Stimulated activated CD4-positive, alpha-beta T cell treated with anti-CD3 and anti-CD28 coated beads, Interleukin-1b, Interleukin-23, amount 100 ng/mL, for 1 hour (primary cell): ENCODE results near the gene FOXI2.

Source experiments
- DNase-seq, 2 donors: peaks; one replicate each; pipeline ENCODE4 v3.0.0-alpha.2; 2020; ENCODE audit warnings: low read depth in 2 of 2

Gene FOXI2

DNA sequence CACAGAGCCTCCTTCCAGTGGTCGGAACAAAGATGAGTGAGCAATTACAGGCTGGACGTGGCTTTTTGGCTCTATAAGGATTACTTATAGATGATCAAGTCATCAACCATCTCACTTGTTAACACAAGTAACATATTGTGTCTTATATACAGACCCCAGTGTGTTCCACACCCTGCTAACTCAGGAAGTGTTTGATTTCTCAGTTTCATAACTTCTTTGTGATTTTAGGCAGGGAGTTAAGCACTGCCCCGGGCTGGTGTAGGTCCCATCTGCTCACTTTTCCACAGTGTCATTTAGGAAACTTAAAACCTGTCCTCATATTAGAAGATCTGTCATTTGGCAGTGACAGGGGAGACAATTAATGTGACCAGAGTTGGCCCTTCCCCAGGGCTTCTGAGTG, 6.2 kb downstream of the FOXI2 start:
- no peak for DNase-seq

DNA sequence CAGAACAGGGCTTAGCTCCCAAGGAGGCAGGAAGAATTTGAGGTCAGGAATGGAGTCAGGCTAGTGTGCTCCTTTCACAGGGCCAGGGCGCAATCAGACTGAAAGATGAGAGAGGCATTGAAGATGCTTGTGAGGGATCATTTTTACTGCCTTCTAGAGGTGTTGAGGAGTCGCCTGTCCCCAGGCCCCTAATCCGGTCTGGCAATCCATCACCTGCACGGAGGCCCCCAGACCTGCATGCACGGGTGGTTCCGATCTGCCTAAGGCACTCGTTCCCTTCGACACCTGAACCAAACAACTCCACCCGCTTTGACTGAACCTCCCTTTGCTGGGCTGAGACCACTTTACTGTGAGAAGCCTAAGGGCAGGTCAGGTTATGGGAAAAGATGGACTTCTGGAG, 8.0 kb downstream of the FOXI2 start:
- DNase-seq, result no peak

- no peak for DNase-seq
These were observed 8.9 kb downstream of the FOXI2 start for GRCh38 chr10:127745861-127746260.

GRCh38 chr10:127755753-127756152, 18.8 kb downstream of the FOXI2 start:
- DNase-seq, result no peak

DNA sequence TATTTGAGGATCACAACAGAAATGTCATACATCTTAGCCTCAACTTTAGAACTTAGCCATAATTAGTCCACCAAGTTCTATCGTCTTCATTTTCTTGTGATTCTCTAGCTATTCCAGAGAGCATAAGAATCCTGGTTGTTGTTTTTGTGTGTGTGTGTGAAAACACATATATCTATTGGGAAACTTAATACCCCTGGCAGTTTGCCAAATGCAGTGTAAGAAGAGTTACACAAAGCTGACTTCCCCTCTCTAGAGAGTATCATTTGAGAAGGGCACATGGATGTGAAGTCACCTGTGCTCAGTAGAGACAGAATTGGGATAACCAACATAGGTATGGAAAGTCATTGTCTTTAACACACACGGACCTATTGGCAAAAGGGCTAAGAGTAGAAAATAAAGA, 19.3 kb downstream of the FOXI2 start:
- DNase-seq, result no peak

GRCh38 chr10:127757033-127757432, 20.0 kb downstream of the FOXI2 start:
- no peak for DNase-seq

GRCh38 chr10:127759276-127759675, 22.3 kb downstream of the FOXI2 start:
- DNase-seq, result no peak

DNA sequence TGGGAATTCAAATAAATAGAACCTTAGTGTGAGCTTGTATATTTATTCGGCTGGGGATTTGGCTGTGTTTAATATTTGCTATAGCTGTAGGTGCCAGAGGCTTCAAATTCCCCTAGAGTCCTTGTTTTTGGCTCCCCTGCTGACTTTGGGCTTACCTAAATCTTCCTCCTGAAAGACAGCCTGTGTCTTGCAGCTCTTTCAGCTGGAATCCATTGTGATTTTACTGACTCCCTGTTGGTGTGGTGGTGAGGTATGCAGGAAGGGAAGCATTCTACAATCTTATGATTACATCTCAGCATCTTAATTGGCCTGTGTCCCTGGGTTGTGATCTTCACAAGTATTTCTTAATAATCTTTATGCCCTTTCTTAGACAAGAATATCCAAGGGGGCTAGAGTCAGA, 25.9 kb downstream of the FOXI2 start:
- no peak for DNase-seq

DNA sequence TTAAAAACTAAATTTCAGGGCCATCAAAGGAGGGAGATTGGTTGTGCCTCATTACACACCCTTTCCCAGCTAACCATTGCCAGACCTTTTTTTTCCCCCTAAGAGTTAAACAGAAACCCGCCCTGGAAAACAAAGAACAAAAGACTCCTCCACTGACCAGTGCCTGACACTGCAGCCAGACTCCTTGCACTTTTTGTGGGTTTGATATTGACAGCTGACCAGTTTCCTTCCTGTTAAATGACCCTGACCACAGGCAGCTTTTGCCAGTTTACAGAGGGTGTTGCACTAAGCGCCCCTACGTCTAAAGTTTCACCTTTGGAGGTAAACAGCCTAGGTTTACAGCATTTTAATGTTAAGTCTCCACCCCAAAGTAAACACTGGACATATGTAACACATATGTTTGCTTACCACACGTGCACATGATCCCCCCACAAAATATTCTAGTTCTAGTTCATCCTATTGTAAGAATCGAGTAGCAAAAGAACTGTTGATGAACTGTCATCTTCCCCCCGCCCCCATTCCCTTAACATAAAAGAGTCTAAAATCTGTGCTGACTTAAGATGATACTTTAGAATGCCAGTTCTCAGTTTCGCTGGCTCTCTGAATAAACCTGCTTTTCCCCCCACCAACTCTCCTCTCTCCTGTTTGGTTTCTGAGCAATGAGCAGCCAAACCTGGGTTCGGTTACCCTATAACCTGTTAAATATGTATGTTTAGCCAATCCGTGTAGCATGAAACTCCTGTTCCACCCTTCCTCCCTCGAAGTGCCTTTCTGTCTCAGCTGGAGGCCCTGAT, 38.0 kb downstream of the FOXI2 start:
- no peak for DNase-seq

DNA sequence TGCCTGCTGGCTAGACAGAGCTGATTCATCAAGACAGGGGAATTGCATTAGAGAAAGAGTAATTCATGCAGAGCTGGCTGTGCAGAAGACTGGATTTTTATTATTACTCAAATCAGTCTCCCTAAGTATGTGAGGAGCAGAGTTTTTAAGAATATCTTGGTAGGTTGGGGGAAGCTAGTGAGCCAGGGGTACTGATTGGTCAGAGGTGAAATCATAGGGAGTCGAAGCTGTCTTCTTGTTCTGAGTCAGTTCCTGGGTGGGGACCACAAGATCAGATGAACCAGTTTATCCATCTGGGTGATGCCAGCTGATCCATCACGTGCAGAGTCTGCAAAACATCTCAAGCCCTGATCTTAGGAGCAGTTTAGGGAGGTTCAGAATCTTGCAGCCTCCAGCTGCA, 39.8 kb downstream of the FOXI2 start:
- no peak for DNase-seq

- DNase-seq, result no peak
These were observed 44.4 kb downstream of the FOXI2 start for GRCh38 chr10:127781412-127781811.

DNA sequence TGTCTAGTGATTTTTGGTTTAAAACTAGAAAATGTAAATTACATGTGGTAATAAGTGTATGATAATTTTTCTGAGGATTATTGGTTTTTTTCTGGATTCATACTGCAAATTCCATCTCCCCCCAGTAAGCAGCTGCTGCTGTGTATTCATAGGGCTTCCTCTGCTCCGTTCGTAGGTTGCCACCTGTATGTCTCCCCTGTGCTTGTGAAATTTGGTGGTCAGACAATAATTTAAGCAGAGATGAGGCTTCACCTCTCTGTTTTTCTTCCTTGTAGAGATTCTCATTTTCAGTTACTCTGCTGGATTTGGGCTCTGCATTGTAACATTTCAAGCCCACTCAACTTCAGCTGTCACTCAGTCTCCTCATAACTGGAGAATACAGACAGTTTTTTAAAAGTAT, 50.9 kb downstream of the FOXI2 start:
- no peak for DNase-seq

DNA sequence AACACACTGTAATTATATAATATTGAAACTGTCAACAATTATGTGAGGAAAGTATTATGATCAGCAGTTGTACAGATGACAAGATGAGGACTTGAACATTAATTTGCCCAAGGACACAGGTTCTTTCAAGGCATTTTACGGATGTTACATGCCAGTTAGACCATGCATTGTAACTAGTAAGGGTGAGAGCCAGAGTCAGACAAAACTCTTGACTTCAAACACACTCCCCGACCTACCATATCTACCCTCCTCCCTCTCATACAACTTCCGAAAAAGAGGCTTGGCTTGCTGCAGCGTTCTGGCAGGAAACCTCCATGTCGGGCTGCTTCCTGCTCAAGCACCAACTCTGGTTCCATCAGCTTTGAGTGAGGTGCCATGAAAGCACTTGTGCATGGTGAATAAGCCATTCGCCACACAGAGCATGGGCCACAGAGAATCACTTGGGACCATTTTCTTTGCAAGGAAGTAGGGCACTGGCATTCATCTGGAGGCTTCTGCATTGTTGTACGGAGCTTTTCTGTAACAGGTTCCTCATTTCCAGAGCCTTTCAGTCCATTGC, 53.2 kb downstream of the FOXI2 start:
- no peak for DNase-seq
